SK-N-SH (cell line): Measurements from ENCODE around the gene KEL. TPM values are rescaled to one million over a fixed set of nuclear protein-coding genes. Genes with fewer than 3 reads are reported as not detected.

Experiments used
- CTCF ChIA-PET: fragments of 300-600, 350-600 bp; formaldehyde crosslinking; extraction: SDS; loops from one replicate; lab custom pipeline; 2021; lab: Yijun Ruan, JAX
- POLR2A ChIA-PET: fragments of 350-600 bp; sonication (Branson Sonifier 250); formaldehyde crosslinking; extraction: SDS; loops from one replicate; lab custom pipeline; 2020; ENCODE audit warnings: antibody characterized with exemption, inconsistent platforms; lab: Yijun Ruan, JAX
- DNase-seq: peaks from one replicate; pipeline ENCODE4 v3.0.0; 2012
- H2AFZ ChIP-seq: fragments of 200-600 bp; sonication (generic); 2 replicates; pipeline ENCODE4 v1.8.1; 2016; ENCODE audit warnings: antibody characterized with exemption, mild to moderate bottlenecking, low read depth
- H3F3A ChIP-seq: fragments of 200-600 bp; sonication (generic); replicated peaks from 2 replicates; pipeline ENCODE3; 2016; ENCODE audit warnings: antibody characterized with exemption, mild to moderate bottlenecking; ENCODE audit not compliant: insufficient read depth
- H3K27ac ChIP-seq, 2 experiments: fragments of 200-500 bp in 1 of 2; fragments of 200-600 bp in 1 of 2; sonication (Bioruptor generic) in 1 of 2; sonication (generic), shearing (Covaris generic) in 1 of 2; 2 replicates each; pipeline versions ENCODE4 v1.5.1 to v1.6.1; 2014 to 2016; ENCODE audit warnings: low read depth in 2 of 2, inconsistent platforms in 1 of 2, low read length in 1 of 2, mild to moderate bottlenecking in 1 of 2, mixed read lengths in 1 of 2
- H3K27me3 ChIP-seq: fragments of 200-600 bp; sonication (generic), shearing (Covaris generic); 2 replicates; pipeline ENCODE4 v1.6.1; 2016; ENCODE audit warnings: mixed run types; ENCODE audit not compliant: insufficient read depth
- H3K36me3 ChIP-seq, 2 experiments: fragments of 200-500 bp in 1 of 2; fragments of 200-600 bp in 1 of 2; sonication (Bioruptor generic) in 1 of 2; sonication (generic) in 1 of 2; replicated peaks in 1 of 2; 2 replicates each; pipeline versions ENCODE3 to v1.5.1; 2014 to 2016; ENCODE audit warnings: low read length in 1 of 2, mild to moderate bottlenecking in 1 of 2; ENCODE audit not compliant: insufficient read depth in 2 of 2, control insufficient read depth in 1 of 2
- H3K4me1 ChIP-seq, 2 experiments: fragments of 200-500 bp in 1 of 2; fragments of 200-600 bp in 1 of 2; sonication (Bioruptor generic) in 1 of 2; sonication (generic), shearing (Covaris generic) in 1 of 2; 2 replicates each; pipeline versions ENCODE4 v1.5.1 to v1.6.1; 2014 to 2016; ENCODE audit warnings: low read depth in 1 of 2, low read length in 1 of 2, mixed run types in 1 of 2; ENCODE audit not compliant: insufficient read depth in 2 of 2, control insufficient read depth in 1 of 2
- H3K4me2 ChIP-seq: fragments of 200-600 bp; sonication (generic), shearing (Covaris generic); 2 replicates; pipeline ENCODE4 v1.6.1; 2017; ENCODE audit warnings: mixed run types
- H3K4me3 ChIP-seq, 2 experiments: fragments of 200-500 bp in 1 of 2; fragments of 200-600 bp in 1 of 2; sonication (Bioruptor generic) in 1 of 2; sonication (generic), shearing (Covaris generic) in 1 of 2; 2 replicates each; pipeline versions ENCODE4 v1.5.1 to v1.8.1; 2014 to 2016; ENCODE audit warnings: low read depth in 2 of 2, inconsistent platforms in 1 of 2, low read length in 1 of 2, mild to moderate bottlenecking in 1 of 2, mixed read lengths in 1 of 2, moderate library complexity in 1 of 2
- H3K79me2 ChIP-seq: fragments of 200-600 bp; sonication (generic); 2 replicates; pipeline ENCODE4 v1.8.1; 2017; ENCODE audit warnings: mild to moderate bottlenecking; ENCODE audit not compliant: insufficient read depth
- H3K9ac ChIP-seq: fragments of 200-600 bp; sonication (generic); 2 replicates; pipeline ENCODE4 v1.6.1; 2017; ENCODE audit warnings: mixed run types
- H3K9me2 ChIP-seq: fragments of 200-600 bp; sonication (generic); 2 replicates; pipeline ENCODE4 v1.6.1; 2017; ENCODE audit warnings: mixed run types
- H3K9me3 ChIP-seq: fragments of 200-600 bp; sonication (generic); 2 replicates; pipeline ENCODE4 v1.6.1; 2017; ENCODE audit warnings: mixed run types, mild to moderate bottlenecking, moderate library complexity
- H4K20me1 ChIP-seq: fragments of 200-600 bp; sonication (generic); 2 replicates; pipeline ENCODE4 v1.6.1; 2017; ENCODE audit warnings: mild to moderate bottlenecking, mixed run types; ENCODE audit not compliant: insufficient read depth
- CHD2 ChIP-seq: fragments of 150-350 bp; IDR thresholded peaks from 2 replicates; pipeline ENCODE4 v1.6.1; 2018; ENCODE audit warnings: low read length; ENCODE audit not compliant: partially characterized antibody
- EP300 ChIP-seq, 2 experiments: IDR thresholded peaks; 2 replicates each; pipeline versions ENCODE4 v1.4.0 to v1.6.1; 2012; ENCODE audit warnings: borderline replicate concordance in 1 of 2, low read depth in 1 of 2, low read length in 1 of 2
- FOXM1 ChIP-seq: IDR thresholded peaks from 2 replicates; pipeline ENCODE4 v1.4.0; 2012; ENCODE audit warnings: low read depth, mild to moderate bottlenecking
- MEF2A ChIP-seq: IDR thresholded peaks from 2 replicates; pipeline ENCODE4 v1.4.0; 2012; ENCODE audit warnings: low read depth, borderline replicate concordance
- NRF1 ChIP-seq: IDR thresholded peaks from 2 replicates; pipeline ENCODE4 v1.6.1; 2012; ENCODE audit warnings: low read depth, mild to moderate bottlenecking, low read length
- POLR2AphosphoS5 ChIP-seq: IDR thresholded peaks from 2 replicates; pipeline ENCODE4 v1.6.1; 2012; ENCODE audit warnings: low read depth, low read length
- RCOR1 ChIP-seq: fragments of 150-350 bp; IDR thresholded peaks from 2 replicates; pipeline ENCODE4 v1.6.1; 2017; ENCODE audit warnings: antibody characterized with exemption, low read length
- RFX5 ChIP-seq: IDR thresholded peaks from 2 replicates; pipeline ENCODE4 v1.6.1; 2012; ENCODE audit warnings: mild to moderate bottlenecking, improper control_type of control experiment, low read length
- SMC3 ChIP-seq: IDR thresholded peaks from 2 replicates; pipeline ENCODE4 v1.6.1; 2012; ENCODE audit warnings: low read depth, low read length, improper control_type of control experiment
- TCF12 ChIP-seq: IDR thresholded peaks from 2 replicates; pipeline ENCODE4 v1.4.0; 2012
- TEAD4 ChIP-seq: IDR thresholded peaks from 2 replicates; pipeline ENCODE4 v1.4.0; 2012; ENCODE audit warnings: mild to moderate bottlenecking, borderline replicate concordance; ENCODE audit not compliant: insufficient read depth
- YY1 ChIP-seq: IDR thresholded peaks from 2 replicates; pipeline ENCODE4 v1.4.0; 2012; ENCODE audit warnings: low read depth, mild to moderate bottlenecking
- WGBS: methylation state at CpG from one replicate; pipeline ENCODE4 v1.1.6; 2017; ENCODE audit warnings: low lambda C conversion rate; 5-methylcytosine and 5-hydroxymethylcytosine counted together
- polyA plus RNA-seq, 3 experiments: library from polyadenylated mRNA; depleted of rRNA; stranded (reverse); fragments of >200 nt; gene quantifications; 2 replicates each; pipeline ENCODE4 v1.2.3, GENCODE V29; 2012
- TF ChIP-seq, protein P1 (sequence below): IDR thresholded peaks from 2 replicates; pipeline ENCODE4; 2012
- TF ChIP-seq, protein P2 (sequence below): fragments of 200-600 bp; sonication (generic); IDR thresholded peaks from 2 replicates; pipeline ENCODE4 v1.6.1; 2017; ENCODE audit warnings: antibody characterized with exemption, mild to moderate bottlenecking, moderate library complexity
- TF ChIP-seq, protein P3 (sequence below): IDR thresholded peaks from 2 replicates; pipeline ENCODE4 v1.6.1; 2012; ENCODE audit warnings: mild to moderate bottlenecking, low read depth, low read length, moderate library complexity

KEL gene
- polyA plus RNA-seq, 1 of the 3 experiments (the other 2 are of a cell fraction), result 0.05 TPM

DNA sequence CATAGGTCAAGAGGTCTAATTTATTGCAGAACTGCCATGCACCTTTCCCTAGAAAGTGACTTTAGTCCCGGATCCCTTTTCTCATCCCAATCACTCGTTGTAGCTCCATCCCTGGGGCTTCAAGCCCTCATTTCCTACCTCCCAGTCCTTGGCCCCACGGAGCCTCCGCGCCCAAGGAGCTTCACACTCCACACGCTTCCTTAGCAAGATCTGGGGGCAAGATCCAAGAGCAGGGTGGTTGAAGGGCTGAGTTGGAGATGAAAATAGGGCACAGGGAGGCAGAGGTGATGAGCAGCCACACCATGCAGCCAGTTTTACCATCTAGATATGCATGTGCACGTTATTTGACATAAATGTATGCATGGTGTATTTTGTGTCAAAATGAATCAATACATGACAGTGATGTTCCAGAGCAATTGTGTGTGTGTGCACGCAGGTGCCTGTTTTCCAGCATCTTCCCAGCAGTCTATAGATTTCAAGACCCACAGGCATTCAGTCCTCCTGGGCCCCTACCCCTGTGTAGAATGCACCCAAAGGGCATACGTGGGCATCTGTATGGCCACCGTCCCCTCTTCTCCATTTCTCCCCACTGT lies 70.6 kb downstream of the KEL start:
- Histone ChIP-seq H3K27ac (no peak overlapping the region), H3K9ac (no peak overlapping the region), H3K4me3 (no peak overlapping the region), H3K9me3 (no peaks in the 10 kb centered on the region), H3K4me2 (no peak overlapping the region), H2AFZ (no peak overlapping the region), H3K4me1 (no peaks in the 10 kb centered on the region), H3K36me3 (no peaks in the 10 kb centered on the region), H4K20me1 (no peaks in the 10 kb centered on the region), H3K79me2 (no peaks in the 10 kb centered on the region), H3K9me2 (no peaks in the 10 kb centered on the region), H3K27me3 (peaks cover 27% of the 10 kb centered on the region), H3F3A (no peaks in the 10 kb centered on the region)
- TF ChIP-seq, protein P1, sequence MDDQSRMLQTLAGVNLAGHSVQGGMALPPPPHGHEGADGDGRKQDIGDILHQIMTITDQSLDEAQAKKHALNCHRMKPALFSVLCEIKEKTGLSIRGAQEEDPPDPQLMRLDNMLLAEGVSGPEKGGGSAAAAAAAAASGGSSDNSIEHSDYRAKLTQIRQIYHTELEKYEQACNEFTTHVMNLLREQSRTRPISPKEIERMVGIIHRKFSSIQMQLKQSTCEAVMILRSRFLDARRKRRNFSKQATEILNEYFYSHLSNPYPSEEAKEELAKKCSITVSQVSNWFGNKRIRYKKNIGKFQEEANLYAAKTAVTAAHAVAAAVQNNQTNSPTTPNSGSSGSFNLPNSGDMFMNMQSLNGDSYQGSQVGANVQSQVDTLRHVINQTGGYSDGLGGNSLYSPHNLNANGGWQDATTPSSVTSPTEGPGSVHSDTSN, result no peak
- TF ChIP-seq, protein P2, sequence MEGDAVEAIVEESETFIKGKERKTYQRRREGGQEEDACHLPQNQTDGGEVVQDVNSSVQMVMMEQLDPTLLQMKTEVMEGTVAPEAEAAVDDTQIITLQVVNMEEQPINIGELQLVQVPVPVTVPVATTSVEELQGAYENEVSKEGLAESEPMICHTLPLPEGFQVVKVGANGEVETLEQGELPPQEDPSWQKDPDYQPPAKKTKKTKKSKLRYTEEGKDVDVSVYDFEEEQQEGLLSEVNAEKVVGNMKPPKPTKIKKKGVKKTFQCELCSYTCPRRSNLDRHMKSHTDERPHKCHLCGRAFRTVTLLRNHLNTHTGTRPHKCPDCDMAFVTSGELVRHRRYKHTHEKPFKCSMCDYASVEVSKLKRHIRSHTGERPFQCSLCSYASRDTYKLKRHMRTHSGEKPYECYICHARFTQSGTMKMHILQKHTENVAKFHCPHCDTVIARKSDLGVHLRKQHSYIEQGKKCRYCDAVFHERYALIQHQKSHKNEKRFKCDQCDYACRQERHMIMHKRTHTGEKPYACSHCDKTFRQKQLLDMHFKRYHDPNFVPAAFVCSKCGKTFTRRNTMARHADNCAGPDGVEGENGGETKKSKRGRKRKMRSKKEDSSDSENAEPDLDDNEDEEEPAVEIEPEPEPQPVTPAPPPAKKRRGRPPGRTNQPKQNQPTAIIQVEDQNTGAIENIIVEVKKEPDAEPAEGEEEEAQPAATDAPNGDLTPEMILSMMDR, result no peak
- TF ChIP-seq CHD2, result no peak
- no peak for TF ChIP-seq YY1
- TF ChIP-seq FOXM1, result no peak
- TF ChIP-seq RFX5, result no peak
- no peak for TF ChIP-seq MEF2A
- no peak for TF ChIP-seq RCOR1
- TF ChIP-seq NRF1, result no peak
- TF ChIP-seq, protein P3, sequence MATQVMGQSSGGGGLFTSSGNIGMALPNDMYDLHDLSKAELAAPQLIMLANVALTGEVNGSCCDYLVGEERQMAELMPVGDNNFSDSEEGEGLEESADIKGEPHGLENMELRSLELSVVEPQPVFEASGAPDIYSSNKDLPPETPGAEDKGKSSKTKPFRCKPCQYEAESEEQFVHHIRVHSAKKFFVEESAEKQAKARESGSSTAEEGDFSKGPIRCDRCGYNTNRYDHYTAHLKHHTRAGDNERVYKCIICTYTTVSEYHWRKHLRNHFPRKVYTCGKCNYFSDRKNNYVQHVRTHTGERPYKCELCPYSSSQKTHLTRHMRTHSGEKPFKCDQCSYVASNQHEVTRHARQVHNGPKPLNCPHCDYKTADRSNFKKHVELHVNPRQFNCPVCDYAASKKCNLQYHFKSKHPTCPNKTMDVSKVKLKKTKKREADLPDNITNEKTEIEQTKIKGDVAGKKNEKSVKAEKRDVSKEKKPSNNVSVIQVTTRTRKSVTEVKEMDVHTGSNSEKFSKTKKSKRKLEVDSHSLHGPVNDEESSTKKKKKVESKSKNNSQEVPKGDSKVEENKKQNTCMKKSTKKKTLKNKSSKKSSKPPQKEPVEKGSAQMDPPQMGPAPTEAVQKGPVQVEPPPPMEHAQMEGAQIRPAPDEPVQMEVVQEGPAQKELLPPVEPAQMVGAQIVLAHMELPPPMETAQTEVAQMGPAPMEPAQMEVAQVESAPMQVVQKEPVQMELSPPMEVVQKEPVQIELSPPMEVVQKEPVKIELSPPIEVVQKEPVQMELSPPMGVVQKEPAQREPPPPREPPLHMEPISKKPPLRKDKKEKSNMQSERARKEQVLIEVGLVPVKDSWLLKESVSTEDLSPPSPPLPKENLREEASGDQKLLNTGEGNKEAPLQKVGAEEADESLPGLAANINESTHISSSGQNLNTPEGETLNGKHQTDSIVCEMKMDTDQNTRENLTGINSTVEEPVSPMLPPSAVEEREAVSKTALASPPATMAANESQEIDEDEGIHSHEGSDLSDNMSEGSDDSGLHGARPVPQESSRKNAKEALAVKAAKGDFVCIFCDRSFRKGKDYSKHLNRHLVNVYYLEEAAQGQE, result no peak
- TF ChIP-seq EP300 (IDR thresholded peaks at IDR 0.05; ENCODE audit: borderline replicate concordance in 1 of 2, low read depth in 1 of 2, low read length in 1 of 2), result no peak
- no peak for TF ChIP-seq TCF12
- TF ChIP-seq SMC3, result no peak
- TF ChIP-seq TEAD4, result no peak
- no peak for TF ChIP-seq POLR2AphosphoS5
- 44% methylated on average over 10 of the region's 10 CpGs for WGBS
- POLR2A ChIA-PET, result no interaction called here
- CTCF ChIA-PET, result interaction anchor here (1.4 kb wide), 1 partner anchor 11 kb away, joined by 3 read pairs; no protein-coding TSS in a partner anchor
- no peak for DNase-seq

Other genes starting within 250 kb of the KEL start
- not detected in 2 replicates for gene PRSS1, start 212.9 kb downstream of the KEL start, polyA plus RNA-seq (2012; rRNA removed)
- gene PRSS2, start 191.4 kb downstream of the KEL start, polyA plus RNA-seq (2012; rRNA removed), result not detected in 2 replicates
- 1.2 and 1.8 TPM in 2 replicates for gene EPHB6, start 107.3 kb downstream of the KEL start, polyA plus RNA-seq (2012; rRNA removed)
- gene TRPV6, start 76.6 kb downstream of the KEL start, polyA plus RNA-seq (2012; rRNA removed), result not detected in 2 replicates
- not detected in 2 replicates for gene TRPV5, start 28.6 kb downstream of the KEL start, polyA plus RNA-seq (2012; rRNA removed)
- gene LLCFC1, start 22.9 kb downstream of the KEL start, polyA plus RNA-seq (2012; rRNA removed), result not detected in 2 replicates
- gene OR9A2, start 64.8 kb upstream of the KEL start, polyA plus RNA-seq (2012; rRNA removed), result not detected in 2 replicates
- not detected in 2 replicates for gene OR6V1, start 90.0 kb upstream of the KEL start, polyA plus RNA-seq (2012; rRNA removed)
- gene PIP, start 169.7 kb upstream of the KEL start, polyA plus RNA-seq (2012; rRNA removed), result not detected in 2 replicates
- gene TAS2R39, start 221.1 kb upstream of the KEL start, polyA plus RNA-seq (2012; rRNA removed), result not detected in 2 replicates